Fibroblast of the conjunctiva (primary cell): Measurements from ENCODE around the gene ZNF609.

Experiments used
- DNase-seq: peaks from one replicate; pipeline ENCODE4 v3.0.0-alpha.2; 2010; ENCODE audit warnings: low read depth

Gene ZNF609

DNA sequence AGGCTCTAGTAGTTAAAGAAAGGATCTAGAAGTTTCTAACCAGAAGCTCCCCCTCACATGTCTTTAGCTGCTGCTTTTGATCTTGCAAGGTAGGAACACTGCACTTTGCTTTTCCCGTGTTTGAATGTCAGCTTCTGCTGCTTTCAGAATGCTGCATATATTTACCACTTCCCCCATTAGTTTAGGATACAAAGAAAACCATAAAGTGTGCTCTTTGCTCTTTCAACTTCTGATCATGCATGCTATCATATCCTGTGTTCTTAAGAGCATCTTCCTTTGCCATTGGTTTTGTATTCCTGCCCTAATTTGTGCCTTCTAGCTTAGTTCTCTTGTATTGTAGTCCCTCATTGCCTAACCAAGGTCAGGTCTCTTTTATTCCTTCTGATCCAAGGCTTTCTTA is 43.3 kb downstream of the ZNF609 start:
- DNase-seq: no peak

- no peak for DNase-seq
These were observed 47.0 kb downstream of the ZNF609 start for GRCh38 chr15:64507293-64507802.

- no peak for DNase-seq
These were observed 47.5 kb downstream of the ZNF609 start for GRCh38 chr15:64507845-64508244.

DNA sequence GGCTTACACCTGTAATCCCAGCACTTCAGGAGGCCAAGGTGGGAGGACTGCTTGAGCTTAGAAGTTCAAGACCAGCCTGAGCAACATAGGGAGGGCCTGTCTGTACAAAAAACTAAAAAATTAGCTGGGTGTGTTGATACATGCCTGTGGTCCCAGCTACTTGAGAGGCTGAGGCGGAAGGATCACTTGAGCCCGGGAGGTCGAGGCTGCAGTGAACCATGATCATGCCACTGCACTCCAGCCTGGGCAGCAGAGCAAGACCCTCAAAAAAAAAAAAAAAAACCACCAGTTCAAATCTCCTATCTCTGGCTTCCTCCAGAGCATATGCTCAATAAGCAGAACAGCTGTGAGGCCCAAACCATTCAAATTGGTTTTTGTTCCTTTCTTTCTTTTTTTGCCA is 53.4 kb downstream of the ZNF609 start:
- DNase-seq: no peak

- DNase-seq: no peak
These were observed 54.8 kb downstream of the ZNF609 start for GRCh38 chr15:64515196-64515595.

DNA sequence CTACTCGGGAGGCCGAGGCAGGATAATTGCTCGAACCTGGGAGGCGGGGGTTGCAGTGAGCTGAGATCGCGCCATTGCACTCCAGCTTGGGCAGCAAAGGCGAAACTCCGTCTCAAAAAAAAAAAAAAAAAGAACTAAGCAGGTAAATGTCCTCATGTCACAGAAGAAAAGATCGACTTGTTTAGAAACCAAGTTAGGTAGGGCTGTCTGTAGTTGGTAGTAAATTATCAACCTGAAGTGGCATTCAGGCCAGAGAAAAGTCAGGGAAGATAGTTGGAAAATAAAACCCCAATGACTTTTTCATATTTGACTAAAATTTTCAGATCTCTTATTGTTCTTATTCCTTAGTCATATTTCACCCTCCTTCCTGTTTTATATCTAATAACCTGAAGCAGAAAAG is 55.4 kb downstream of the ZNF609 start:
- no peak for DNase-seq

DNA sequence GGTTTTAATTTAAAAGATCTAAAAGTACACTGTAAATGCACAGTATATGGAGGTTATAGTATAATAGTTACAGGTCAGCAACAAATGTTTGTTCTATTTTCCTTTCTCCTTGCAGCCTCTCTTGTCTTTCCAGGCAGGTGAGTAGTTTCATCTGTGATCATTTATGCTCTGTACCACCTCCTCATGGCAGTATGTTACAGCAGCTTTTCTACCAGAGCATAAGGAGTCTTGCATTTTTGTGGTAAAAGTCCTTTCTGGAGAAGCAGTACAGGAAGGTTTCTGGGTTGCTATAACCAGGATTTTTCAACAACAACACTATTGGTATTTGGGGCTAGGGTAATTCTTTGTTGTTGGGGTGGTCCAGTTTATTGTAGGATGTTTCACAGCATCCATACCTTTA is 59.5 kb downstream of the ZNF609 start:
- DNase-seq: no peak

DNA sequence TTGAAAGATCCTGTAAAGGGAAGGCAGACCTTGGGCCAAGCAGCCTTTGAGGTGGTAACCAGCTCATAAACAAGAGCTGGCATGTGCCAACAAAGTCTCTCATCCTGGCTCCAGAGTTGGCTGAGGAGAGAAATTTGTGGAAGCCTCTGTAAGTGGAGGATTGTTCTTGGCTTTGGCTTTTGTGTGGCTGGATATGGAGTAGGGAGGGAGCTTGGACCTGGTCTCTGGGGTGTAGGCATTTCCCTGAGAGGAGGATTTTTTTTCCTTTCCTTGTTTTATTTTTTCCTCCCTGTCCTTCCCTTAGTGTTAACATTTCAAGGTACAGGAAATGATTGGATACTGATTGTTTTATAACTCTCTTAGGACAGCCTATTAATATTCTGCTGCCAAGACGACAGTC is 60.8 kb downstream of the ZNF609 start:
- no peak for DNase-seq

DNA sequence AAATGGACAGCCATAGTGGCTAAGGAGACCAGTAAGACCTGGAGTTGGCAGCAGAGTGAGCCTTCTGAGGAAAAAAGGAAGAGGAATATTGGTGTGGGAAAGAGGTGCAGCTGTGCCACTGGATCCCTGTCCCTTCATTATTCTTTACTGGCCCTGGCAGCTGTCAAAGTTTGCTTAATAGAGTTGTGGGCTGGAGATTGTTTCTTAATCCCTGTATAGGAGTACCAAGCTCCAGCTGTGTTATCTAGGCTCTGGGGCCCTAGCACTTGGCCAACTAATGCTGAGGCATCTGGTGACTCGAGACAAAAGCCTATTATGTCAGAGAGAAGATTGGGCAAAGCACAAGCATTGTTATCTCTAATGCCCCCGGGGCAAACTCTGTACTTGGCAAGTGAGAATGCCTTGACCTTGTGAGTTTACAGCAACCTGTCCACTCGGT is 61.4 kb downstream of the ZNF609 start:
- peak; percentile 26 for DNase-seq

DNA sequence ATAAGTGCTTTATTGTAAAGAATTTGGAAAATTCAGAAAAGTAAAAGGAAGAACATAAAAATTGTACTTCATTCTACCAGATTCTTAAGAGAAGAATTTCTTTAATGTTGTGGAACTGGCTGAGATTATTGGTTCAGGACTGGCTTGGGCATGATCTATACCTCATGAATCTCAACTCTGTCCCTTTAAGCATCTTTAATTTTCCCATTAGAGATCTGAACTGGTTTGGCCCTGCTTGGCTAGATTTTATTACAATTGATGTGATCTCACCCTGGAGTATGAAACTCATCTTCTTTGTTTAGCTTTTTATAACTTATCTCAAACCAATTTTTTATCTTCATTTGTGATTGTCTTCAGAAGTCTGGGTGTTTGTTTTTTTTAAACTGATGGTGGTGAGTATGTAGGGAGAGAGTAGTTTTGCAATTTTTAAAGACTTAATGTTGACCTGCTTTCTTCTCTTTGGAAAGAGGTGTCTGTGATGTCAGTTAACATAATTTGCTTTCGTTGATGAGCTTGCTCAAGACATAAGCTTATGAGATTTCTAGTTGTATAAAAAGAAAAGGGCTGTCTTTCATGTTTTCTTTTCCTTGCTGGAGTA is 61.9 kb downstream of the ZNF609 start:
- DNase-seq: no peak

- DNase-seq: no peak
These were observed 62.9 kb downstream of the ZNF609 start for GRCh38 chr15:64523240-64523639.

GRCh38 chr15:64524778-64525177 is 64.4 kb downstream of the ZNF609 start:
- no peak for DNase-seq

DNA sequence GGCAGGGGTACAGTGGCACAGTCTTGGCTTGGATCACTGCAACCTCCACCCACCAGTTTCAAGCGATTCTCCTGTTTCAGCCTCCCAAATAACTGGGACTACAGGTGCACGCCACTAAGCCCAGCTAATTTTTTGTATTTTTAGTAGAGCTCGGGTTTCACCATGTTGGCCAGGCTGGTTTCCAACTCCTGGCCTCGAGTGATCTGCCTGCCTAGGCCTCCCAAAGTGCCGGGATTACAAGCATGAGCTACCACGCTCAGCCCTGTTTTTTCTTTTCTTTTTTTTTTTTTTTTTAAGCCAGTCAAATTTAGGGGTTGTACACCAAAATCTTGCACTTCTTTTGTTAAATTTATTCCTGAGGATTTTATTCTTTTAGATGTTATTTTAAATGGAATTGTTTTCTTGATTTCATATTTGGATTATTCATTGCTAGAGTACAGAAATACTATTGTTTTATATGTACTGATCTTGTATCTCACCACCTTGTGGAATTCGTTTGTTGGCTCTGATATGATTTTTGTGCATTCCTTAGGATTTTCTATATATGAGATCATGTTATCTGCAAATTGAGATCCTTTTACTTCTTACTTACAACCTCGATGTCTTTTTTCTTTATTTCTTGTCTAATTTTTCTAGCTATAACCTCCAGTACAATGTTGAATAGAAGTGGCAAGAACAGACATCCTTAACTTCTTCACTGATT is 65.6 kb downstream of the ZNF609 start:
- no peak for DNase-seq

DNA sequence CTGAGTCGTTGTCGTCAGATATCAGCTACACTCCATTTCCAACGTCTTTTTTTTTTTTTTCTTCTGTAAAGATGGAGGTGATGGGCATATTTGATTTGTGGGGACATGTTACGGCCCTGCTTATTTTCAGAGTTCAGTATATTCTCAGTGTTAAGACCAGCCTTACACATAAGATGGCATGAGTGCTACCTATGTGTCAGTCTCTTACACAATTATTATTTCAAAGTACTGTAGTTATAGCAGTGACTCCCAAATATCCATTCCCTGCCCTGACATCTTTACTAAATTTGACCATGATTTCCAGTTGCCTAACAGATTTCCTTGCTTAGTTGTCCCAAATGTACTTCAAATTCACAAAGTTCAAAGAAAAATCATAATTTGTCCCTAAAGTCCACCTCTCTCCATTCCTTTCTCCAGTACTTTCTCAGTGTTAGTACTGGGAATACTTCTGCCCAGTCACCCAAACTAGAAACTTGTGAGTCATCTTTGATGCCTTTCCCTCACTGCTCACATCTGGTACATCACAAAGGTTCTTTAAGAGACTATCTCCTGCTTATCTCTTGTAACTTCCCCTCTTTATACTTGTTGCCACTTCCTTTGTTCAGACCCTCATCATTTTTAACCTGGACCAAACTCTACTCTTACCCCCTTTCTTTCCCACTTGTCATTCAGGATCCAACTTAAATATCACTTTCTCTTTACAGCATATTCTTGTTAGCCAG is 67.0 kb downstream of the ZNF609 start:
- DNase-seq: peak; percentile 21

DNA sequence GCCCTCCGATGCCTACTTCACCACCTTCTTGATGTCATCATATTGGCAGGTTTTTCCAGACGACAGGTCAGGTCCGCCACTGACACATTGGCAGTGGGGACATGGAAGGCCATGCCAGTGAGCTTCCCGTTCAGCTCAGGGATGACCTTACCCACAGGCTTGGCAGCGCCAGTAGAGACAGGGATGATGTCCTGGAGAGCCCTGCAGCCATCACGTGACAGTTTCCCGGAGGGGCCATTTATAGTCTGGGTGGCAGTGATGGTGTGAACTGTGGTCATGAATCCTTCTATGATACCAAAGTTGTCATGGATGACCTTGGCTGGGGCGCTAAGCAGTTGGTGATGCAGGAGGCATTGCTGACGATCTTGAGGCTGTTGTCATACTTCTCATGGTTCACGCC is 68.5 kb downstream of the ZNF609 start:
- no peak for DNase-seq

GRCh38 chr15:64530472-64530871 is 70.1 kb downstream of the ZNF609 start:
- no peak for DNase-seq

- no peak for DNase-seq
These were observed 70.5 kb downstream of the ZNF609 start for GRCh38 chr15:64530918-64531317.

DNA sequence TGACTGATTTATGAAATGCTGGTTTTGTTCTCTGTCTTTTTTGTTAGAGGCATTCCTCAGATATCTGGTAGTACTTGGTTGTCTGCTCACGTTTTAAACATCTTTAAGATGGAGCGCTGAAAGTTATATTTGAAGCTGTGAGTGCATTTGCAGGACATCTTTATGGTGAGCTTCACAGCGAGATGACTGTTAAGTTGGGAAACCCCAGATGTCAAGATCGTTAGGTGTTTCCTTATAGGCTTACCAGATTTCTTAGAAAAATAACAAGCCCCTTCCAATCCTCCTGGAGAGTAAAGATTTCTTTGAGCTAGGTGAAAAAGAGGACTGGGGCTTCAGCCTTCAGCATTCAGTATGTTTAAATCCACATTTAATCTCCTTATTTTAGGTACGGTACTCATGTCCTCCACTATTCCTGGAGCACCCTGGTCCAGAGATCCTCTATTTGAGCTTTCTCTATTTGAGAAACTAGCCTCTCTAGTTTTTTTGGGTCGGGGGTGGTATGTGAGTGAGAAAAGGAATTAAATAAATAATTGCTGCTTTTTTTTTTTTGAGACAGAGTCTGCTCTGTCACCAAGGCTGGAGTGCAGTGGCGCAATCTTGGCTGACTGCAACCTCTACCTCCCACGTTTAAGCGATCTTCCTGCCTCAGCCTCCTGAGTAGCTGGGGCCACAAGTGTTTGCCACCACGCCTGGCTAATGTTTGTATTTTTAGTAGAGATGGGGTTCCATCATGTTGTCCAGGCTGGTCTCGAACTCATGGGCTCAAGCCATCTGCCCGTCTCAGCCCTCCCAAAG is 72.3 kb downstream of the ZNF609 start:
- no peak for DNase-seq

- DNase-seq: no peak
These were observed 75.3 kb downstream of the ZNF609 start for GRCh38 chr15:64535460-64536243.

- peak; percentile 18 for DNase-seq
These were observed 76.0 kb downstream of the ZNF609 start for GRCh38 chr15:64536244-64536836.

DNA sequence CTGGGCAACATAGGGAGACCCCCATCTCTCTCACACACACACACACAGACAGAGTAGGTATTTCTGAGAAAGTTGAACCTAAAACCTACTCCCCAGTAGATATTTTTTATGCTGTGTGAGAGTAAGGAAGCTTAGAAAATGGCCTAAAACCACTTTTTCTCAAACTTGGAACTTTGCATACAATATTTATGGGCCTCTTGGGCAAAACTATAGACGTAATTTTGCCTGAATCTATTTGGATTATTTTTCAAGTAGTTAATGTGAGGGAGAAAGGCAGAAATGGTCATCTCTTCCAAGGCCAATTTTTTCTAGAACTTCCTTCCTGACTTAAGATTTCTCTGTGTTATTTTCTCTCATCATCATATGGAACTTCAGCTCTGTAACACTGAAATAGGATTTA is 81.7 kb downstream of the ZNF609 start:
- no peak for DNase-seq
